ENCODE data around the gene ITGA2.

ITGA2 gene

DNA sequence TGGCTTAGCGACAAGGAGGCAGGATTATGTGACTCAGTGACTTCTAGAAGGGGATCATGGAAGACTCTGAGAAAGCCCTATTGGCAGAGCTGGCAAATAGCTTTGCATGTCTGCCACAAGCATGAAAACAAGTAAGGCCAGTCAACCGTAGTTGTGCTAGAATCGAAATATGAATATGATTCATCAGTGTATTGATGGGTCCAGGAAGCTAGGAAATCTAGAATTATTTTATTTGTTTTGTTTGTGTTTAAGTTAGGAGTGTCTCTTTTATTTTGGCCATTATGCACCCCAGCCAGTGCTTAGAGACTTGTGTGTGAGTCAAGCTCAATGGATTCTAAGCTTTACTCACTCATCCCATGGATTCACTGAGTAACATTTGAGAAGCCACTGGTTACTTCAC is 3.8 kb upstream of the ITGA2 start:
- TF ChIP-seq, protein P1, sequence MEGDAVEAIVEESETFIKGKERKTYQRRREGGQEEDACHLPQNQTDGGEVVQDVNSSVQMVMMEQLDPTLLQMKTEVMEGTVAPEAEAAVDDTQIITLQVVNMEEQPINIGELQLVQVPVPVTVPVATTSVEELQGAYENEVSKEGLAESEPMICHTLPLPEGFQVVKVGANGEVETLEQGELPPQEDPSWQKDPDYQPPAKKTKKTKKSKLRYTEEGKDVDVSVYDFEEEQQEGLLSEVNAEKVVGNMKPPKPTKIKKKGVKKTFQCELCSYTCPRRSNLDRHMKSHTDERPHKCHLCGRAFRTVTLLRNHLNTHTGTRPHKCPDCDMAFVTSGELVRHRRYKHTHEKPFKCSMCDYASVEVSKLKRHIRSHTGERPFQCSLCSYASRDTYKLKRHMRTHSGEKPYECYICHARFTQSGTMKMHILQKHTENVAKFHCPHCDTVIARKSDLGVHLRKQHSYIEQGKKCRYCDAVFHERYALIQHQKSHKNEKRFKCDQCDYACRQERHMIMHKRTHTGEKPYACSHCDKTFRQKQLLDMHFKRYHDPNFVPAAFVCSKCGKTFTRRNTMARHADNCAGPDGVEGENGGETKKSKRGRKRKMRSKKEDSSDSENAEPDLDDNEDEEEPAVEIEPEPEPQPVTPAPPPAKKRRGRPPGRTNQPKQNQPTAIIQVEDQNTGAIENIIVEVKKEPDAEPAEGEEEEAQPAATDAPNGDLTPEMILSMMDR (IDR thresholded peaks at IDR 0.05; ENCODE audit: control extremely low read depth, extremely low read depth, low read depth, missing control alignments) = no peak
- POLR2A ChIA-PET = no interaction called here
- no peak for DNase-seq (ENCODE audit: extremely low spot score)
- CTCF ChIA-PET = interaction anchor here (1.2 kb wide), 1 partner anchor 24 kb away, joined by 3 read pairs; no protein-coding TSS in a partner anchor

DNA sequence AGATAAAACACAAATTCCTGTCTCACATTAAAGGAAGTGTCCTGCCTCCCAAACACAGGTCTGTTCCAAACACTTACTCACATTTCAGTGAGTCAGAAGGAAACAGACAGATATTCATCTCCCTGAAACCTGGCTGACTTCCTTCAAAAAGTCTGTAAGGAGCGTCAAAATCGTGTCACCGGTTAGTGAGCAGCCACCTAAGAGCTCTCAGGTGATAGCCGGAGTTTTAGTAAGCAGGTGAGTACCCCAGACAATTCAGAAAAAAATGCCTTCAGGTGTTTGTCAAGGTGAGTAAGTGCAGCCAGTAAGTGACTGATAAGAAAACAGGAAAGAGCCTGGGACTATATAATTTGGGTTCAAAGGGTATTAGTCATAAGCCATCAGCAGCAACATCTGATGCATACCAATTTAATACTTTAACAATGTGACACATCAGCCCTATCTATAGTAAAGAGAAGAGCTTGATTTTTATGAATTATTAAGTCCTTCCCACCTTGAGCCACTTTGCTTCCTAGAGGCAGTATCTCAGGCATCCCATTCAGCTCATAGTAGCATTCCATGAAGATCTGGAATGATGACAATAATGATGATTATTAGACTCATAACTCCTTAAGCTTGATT is 1.3 kb upstream of the ITGA2 start:
- TF ChIP-seq, protein P1 (IDR thresholded peaks at IDR 0.05; ENCODE audit: control extremely low read depth, extremely low read depth, low read depth, missing control alignments) = no peak
- ChIA-PET CTCF (interaction anchor here (1.0 to 1.5 kb wide), 2 partner anchors 11 to 39 kb away, joined by 4 to 5 read pairs; no protein-coding TSS in a partner anchor), POLR2A (no interaction called here)
- DNase-seq (ENCODE audit: extremely low spot score) = no peak

DNA sequence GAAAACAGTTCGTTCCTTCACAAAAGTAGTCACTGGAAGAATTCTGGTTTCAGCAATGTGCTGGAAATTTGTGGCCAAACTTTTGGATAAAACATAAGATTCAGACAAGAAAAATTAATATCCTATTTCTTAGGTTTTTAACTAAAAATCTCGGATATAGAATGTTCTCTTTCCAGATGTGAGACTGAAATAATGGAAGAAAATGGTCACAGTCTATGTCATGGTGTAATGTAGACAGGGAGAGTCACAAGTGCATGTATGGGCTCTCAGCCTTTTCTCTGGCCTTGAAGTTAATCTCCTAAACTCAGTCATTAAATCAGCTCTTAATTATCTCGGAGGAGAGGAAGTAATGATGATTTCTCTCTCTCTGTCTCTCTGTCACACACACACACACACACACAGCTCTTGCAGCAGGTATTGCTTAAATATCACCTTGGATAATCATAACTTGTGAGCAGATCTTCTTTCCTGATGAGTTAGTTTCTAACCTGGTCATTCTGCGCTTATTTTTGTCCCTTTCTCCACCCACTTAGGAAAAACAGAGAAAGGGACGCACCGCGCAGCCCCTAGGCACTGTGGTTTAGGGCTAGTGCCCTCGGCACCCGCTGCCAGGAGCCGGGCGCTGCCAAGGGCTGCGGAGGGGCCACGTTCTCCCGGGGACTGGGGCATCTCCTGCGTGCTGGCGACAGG is 672 bp upstream of the ITGA2 start:
- ChIA-PET CTCF (interaction anchor here (1.0 to 1.5 kb wide), 2 partner anchors 11 to 40 kb away, joined by 4 to 5 read pairs; no protein-coding TSS in a partner anchor), POLR2A (no interaction called here)
- DNase-seq (ENCODE audit: extremely low spot score) = no peak
- TF ChIP-seq, protein P1 (IDR thresholded peaks at IDR 0.05; ENCODE audit: control extremely low read depth, extremely low read depth, low read depth, missing control alignments) = no peak

DNA sequence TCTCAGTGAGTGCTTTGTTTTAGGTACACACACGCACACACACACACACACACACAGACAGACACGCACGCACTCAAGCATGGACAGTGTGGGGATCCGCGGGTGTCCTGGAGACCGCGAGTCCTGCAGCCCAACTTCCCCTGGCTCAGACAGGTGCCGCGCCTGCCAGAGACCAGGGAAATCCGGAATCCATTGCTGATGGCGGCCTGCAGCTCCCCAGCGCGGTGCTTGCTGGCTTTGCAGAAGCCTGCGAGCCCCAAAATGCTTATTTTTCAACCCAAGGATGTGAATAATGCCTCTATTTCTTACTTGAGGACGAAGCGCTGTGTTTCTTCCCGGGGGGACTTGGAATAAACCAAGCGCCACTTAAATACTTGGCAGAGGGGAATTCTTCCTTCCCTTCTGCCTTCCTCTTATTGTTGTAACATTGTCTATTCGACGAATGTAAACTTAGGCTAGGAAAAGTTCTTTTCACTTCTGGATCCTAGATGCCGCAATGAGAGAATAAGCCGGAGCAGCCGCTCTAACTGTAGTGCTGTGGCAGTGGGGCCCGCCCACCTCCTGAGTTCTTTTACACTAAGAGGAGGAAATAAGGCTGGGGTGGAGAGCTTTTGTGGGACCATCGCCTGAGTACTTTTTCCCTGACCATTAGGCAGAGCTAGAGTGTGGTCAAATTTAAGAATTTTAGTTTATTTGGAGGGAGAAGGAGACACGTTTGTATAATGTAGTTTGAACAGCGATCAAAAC is 802 bp downstream of the ITGA2 start:
- ChIA-PET CTCF (interaction anchor here (0.7 to 1.7 kb wide), 4 partner anchors 9 to 102 kb away, joined by 3 to 6 read pairs (median 3); no protein-coding TSS in a partner anchor), POLR2A (no interaction called here)
- TF ChIP-seq, protein P1 (IDR thresholded peaks at IDR 0.05; ENCODE audit: control extremely low read depth, extremely low read depth, low read depth, missing control alignments) = peak; percentile 22
- DNase-seq (ENCODE audit: extremely low spot score) = peak; percentile 39

DNA sequence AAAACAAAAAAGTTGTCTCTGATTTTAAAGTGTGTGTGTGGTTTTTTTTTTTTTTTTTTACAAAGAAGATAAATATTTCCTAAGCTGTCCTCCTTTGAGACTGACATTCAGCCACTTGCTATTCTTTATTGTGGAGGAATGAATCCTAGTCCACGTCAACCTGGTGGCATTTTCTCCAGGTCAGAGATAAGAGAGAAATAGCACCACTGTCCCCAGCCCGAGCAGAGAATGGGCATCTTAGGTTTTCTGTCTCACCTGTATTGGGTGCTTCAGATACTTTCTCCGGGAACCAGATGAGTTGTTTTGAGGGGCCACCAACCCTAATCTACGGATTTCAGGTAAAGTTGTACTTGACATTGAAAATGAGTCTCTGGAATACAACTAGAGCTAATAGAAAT is 1.4 kb downstream of the ITGA2 start:
- POLR2A ChIA-PET = no interaction called here
- TF ChIP-seq, protein P1 (IDR thresholded peaks at IDR 0.05; ENCODE audit: control extremely low read depth, extremely low read depth, low read depth, missing control alignments) = no peak
- no peak for DNase-seq (ENCODE audit: extremely low spot score)
- CTCF ChIA-PET = interaction anchor here (0.7 to 1.7 kb wide), 4 partner anchors 8 to 42 kb away, joined by 3 to 6 read pairs (median 3); no protein-coding TSS in a partner anchor

DNA sequence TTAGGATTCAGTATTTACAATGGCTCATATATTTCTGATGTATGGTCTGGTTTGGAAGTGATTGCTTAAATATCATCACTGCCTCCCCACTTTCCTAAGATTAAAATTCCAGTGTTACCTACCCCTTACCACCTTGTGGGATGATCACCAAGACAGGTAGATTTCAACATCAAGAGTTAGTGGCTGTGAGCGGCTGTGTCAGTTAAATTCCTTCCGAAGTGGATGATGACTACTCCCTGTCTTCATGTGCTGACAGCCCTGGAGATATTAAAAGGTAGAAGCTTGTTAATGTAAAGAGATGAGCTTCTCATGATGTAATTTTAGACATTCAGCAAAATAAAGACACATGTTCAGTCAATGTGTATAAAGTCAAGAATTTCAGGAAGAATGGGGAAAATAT is 4.2 kb downstream of the ITGA2 start:
- CTCF ChIA-PET = no interaction called here
- POLR2A ChIA-PET = no interaction called here
- TF ChIP-seq, protein P1 (IDR thresholded peaks at IDR 0.05; ENCODE audit: control extremely low read depth, extremely low read depth, low read depth, missing control alignments) = no peak
- no peak for DNase-seq (ENCODE audit: extremely low spot score)
